SHP77 (cell line): ENCODE measurements around the gene SEM1.
"Not testable (repeated sequence)": the region's sequence is repeated elsewhere in the genome, so short reads cannot be mapped to it uniquely, and the experiment has no call there.

ENCODE experiments used
- DNase-seq, 2 experiments: peaks; one replicate each; lab custom pipeline; 2025; lab: John Stamatoyannopoulos, UW

SEM1 gene

DNA sequence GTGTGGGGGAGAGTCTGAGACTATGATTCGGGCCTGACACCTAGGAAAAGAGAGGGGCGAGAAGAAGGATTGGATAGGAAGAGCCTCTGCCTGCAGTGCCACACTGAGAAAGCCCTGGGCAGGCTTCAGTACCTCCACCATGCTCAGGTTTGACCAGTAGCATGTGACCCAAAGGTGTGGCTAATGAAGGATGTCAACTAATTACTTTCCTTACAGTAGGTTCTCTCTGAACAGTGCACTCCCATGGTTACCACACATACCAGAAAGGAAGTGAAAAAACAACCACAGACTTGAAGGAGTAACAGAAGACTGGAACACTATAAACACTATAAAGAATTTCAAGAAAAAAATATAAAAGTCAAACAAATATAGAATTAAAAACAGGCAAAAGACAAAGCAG lies 46.2 kb downstream of the SEM1 start:
- DNase-seq, result no peak

DNA sequence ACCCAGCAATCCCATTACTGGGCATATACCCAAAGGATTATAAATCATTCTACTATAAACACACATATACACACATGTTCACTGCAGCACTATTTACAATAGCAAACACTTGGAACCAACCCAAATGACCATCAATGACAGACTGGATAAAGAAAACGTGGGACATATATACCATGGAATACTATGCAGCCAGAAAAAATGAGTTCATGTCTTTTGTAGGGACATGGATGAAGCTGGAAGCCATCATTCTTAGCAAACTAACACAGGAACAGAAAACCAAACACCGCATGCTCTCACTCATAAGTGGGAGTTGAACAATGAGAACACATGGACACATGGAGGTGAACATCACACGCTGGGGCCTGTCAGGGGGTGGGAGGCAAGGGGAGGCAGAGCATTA lies 47.5 kb downstream of the SEM1 start:
- not testable (repeated sequence) for DNase-seq

DNA sequence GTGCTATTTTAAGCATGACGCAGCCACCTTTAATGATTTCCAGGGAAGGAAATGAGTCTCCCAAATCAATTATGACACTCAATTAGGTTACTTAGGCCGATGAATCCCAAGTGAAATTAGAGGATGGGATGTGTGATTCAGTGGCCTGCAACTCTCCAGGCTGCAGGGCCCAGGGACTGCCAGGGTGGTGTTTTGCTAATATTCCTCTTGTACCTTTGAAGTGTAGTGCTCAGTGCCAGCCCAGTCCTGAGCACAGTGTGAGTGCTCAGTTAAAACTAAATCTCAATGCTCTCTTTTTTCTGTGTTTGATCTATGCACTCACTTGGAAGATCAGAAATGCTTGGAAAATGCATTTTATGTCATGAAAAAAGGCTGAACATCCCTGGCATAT lies 51.6 kb downstream of the SEM1 start:
- no peak for DNase-seq

DNA sequence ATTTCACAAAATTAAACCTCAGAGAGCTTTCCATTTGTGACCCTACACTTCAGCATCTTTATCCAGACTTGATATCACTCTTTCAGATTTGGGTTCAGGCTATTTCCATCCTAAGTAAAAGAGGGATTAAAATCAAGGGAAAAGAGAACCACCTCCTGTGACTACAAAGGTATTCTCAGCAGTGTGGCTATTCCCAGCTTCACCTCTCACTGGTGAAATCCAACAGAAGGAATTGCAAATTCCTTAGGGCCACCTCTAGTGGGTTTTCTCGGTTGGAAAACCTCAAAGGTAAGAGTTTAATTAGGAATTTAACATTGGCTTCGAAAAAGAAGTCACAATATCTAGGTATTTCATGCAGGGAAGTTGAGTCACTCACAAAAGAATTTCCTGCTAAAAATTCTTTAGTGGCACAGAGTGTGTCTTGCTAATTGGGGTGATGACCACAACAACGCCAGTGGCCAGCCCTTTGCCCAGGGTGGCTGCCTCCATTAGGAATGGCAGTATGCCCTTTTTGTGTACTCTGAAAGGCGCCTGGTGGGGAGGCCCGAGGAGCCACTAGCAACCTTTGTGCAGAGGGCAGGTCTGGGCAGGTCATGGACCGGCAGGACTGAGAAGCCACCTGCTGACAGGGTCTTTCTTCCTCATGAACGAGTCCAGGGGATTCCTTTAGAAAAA lies 52.2 kb downstream of the SEM1 start:
- DNase-seq, result peak; percentile 4 to 40

DNA sequence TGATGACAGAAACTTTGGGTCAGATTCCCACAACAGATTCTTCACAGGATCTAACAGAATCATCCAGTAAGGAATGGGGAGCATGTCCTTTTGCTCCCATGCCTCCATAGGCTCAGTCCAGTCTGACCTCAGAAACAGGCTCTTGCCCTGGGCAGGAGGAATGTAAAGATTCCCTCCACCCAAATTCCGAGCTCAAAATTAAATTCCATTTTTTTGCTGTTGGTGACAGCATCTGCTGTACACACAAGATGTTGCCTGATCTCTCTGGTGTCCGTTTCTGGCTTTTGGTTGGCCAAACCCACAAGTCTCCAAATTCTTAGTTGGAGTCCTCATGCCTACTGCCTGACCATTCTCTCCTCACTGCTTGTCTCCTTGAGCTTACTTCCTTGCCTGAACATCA lies 53.7 kb downstream of the SEM1 start:
- no peak for DNase-seq

DNA sequence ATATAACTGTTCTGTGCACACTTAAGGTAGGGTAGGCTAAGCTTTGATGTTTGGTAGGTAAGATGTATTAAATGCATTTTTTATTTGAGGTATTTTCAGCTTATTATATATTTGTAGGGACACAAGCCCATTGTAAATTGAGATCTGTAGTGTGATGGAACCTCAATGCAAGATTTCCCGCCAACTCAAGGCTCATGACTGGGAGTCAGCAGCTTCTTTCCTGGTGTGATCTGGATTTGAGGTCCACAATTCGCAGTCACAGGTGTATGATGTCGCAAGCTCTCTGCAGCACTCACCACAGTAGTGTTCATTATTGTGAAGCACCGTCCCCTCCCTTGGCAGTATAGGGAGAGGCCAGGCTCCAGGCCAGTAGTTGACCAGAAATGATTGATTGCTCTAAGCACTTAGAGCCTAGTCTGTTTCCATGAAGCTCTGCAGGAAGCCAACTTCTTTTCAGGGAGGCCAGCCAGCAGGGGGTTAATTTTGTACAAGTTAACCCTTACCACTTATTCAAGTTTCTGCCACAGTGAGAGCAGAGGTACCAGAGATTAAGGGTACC lies 54.9 kb downstream of the SEM1 start:
- DNase-seq, result no peak

DNA sequence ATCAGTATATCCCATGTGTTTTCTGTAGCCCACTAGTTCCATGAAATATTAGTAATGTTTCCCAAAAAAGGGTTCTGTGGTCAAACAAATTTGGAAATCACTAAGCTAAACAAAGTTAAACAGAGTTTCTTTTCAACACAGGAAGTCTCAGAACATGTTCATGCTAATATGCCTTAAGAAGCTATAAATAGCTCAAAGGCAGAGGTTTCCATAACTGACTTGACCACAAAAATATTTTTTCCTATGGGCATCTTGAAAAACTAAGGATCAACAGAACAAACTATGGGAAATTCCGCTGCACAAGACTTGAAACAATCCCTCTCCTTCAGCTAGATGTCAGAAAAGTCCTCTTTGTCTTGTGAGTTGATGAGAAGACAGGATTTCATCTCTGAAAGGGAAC lies 59.7 kb downstream of the SEM1 start:
- DNase-seq, result no peak

DNA sequence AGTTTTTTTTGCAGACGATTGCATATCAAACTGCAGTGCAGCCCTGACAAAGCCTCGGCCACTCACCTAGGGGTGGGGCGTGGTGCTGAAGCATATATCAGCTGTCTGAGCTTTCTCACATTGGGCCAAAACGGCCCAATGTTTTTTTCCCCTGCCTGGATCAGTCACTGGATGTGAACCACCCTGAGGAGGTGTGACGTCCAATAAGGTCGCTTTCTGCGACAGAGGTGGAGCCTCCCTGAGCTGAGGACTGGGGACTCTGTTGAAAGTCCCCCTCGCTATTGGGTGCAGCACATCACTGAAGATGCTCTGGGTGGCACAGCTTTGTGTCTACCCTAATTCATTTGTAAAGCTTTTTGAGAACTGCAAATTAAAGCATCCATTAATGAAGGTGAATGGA lies 60.9 kb downstream of the SEM1 start:
- no peak for DNase-seq

DNA sequence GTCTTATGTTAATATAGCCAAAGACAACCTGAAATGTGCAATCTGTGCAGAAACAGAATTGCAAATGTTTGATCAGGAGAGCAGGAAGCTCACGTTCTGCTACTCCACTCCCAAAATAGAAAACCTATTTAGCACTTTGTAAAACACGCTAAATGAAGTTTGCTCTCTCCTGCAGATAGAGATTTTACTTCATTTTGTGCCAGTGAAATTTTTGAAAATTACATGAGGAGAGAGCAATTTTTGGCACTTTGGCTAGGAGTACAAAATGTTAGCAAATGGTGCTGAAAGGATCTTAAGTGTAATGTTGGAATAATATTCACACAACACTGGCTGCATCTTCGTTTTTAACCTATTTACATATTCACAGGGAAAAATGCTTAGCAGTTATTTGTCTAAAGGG lies 61.9 kb downstream of the SEM1 start:
- DNase-seq, result no peak

DNA sequence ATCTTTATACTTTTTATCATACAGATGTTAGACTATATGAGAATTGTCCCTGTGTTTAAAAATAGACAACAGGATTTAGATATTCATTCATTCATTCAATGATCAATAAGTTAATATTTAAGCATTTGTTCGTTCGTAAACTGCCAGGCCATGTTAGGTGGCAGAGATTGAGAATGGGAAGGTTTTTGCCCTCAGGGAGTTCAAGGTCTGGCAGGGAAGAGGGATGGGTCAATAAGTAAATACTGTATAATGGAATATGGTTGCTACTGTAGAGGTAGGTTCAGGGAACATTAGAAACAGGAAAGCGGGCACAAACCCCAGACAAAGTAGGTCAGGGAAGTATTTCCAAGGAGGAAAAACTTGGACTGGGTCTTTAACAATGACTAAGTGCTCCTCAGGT lies 64.6 kb downstream of the SEM1 start:
- no peak for DNase-seq

DNA sequence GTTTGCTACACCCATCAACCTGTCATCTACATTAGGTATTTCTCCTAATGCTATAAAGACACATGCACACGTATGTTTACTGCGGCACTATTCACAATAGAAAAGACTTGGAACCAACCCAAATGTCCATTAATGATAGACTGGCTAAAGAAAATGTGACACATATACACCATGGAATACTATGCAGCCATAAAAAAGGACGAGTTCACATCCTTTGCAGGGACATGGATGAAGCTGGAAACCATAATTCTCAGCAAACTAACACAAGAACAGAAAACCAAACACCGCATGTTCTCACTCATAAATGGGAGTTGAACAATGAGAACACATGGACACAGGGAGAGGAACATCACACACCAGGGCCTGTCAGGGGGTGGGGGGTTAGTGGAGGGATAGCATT lies 66.2 kb downstream of the SEM1 start:
- DNase-seq, result not testable (repeated sequence)

DNA sequence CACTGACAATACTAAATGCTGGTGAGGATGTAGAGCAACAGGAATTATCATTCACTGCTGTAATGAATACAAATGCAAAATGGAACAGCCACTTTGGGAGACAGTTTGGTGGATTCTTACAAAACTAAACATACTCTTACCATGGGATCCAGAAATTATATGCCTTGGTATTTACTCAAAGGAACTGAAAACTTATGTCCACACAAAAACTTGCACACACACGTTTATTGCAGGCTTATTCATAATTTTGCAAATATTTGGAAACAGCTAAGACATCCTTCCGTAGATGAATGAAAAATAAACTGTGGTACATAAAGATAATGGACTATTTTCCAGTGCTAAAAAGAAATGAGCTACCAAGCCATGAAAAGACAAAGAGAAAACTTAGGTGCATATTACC lies 69.6 kb downstream of the SEM1 start:
- DNase-seq, result no peak
